ENCODE data around the gene TMPO.
"Not testable (repeated sequence)": the region's sequence is repeated elsewhere in the genome, so short reads cannot be mapped to it uniquely, and the experiment has no call there.

Gene TMPO

DNA sequence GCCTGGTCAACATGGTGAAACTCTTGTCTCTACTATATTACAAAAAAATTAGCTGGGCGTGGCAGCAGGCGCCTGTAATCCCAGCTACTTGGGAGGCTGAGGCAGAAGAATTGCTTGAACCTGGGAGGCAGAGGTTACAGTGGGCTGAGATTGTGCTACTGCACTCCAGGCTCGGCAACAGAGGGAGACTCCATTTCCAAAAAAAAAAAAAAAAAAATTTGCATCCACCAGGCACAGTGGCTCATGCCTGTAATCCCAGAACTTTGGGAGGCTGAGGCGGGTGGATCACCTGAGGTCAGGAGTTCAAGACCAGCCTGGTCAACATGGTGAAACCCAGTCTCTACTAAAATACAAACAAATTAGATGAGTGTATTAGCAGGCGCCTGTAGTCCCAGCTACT lies 3.6 kb upstream of the TMPO start:
- DNase-seq (ENCODE audit: low read depth in 1 of 2, low spot score in 1 of 2) = not testable (repeated sequence)

DNA sequence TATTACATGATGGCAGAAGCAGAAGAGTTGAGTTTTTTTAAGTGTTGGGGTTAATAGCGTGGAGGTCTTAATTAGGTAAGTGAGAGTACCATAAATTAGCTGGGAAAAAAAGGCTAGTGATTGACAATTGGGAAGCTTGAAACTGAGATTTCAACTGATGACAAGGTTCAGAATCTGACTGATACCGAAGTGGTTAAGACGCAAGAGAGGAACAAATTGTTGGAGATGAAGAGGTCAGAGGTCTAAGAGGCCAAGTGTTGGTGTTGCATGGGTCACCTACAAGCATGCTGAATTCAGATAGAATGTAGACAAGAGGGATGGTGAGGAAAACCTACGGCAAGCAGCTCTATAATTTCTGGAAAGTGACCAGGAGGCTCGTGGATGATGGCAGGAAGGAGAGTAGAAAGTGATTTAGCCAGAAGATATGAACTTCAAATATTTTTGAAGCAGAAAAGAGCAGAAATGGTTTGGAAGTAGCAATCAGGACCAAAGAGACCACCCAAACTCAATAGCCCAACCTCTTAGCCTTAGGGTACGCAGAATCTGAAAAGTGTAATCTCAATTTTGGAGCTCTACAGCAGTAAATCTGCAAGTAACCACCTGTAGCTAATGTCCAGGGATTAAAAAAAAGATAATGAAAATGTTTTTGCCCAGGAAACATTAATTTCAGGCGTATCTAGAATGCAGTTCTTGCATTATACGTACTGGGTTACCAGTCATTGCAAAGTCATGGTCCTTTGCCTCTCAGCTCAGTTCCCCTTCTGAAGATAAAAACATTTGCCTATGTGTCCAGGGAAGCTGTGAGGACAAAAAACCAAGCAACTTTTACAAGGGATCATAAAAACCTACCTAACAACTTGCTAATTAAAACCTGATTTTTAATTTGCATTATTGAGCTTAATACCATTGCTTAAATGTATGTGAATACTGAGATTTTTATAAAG lies 1.7 kb upstream of the TMPO start:
- DNase-seq (ENCODE audit: low read depth in 1 of 2, low spot score in 1 of 2) = no peak

DNA sequence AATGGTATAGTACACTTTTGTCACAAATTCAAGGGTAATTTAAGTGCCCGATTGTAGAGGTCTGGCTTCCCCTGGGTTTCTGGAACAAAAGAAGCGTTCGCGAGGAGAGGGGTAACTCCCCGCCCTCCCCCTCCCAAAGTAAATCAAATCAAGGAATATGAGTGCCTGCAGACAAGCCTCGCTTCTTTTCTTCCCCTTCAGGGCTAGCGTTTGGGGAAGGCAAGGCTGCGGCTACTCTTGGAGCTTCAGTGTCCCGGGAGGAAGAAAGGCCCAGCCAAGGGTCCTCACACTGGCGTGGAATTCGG lies 456 bp upstream of the TMPO start:
- DNase-seq (ENCODE audit: low read depth in 1 of 2, low spot score in 1 of 2) = no peak

DNA sequence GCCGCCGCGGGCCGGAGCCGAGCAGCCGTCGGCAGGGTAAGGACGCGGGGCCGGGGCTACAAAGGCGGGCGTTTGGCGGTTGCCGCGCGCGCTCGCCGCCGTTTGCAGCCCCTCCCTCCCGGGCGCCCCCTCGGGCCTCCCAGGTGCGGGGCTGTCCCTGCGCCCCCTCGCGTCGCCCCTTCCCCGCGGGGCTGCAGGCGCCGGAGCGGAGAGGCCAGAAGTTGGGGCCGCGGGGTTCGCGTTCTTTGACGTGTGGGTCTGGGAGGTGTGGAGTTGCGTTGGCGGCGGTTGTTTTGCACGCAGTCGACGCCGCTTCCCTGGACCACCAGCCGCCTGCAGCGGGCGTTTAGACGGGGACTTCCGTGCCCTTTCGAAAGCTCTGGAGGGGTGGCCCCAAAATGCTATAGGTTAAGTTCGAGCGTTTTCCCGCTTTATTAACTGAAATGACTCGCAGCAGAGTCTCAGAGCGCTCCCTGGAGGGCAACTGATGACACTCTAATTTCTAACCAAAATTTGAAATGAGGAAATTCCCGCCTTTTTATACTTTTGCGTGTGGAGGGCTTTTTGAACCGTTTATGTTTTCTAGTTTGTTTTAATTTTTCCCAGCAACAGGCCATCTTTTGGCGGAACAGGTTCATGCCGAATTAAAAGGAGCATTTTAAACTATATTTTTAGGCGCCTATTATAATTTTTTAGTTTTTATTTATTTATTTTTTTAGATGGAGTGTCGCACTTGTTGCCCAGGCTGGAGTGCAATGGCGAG lies 902 bp downstream of the TMPO start:
- peak; percentile 45 to 66 for DNase-seq (ENCODE audit: low read depth in 1 of 2, low spot score in 1 of 2)

DNA sequence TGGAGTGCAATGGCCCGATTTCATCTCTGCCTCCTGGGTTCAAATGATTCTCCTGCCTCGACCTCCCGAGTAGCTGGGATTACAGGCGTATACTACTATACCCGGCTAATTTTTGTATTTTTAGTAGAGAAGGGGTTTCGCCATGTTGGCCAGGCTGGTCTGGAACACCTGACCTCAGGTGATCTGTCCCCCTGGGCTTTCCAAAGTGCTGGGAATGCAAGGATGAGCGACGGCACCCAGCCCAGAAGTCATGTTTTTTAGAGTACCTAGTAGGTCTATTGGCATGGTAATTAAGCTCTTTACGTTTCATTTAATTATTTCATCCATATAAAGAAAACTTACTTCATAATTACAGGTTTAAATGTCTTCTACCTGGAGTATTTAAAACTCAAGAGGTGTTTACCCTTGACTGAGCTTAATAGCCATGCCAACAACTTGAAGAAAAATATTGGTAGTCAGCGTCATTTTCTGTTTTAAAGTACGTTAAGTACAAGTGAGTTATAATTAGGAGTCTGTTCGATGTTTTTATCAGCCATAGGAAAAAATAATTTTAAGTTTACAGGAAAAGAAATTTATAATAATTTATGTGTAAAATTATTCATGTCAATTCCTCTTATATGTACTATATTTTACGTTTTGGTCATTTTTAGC lies 4.0 kb downstream of the TMPO start:
- DNase-seq (ENCODE audit: low read depth in 1 of 2, low spot score in 1 of 2) = no peak

DNA sequence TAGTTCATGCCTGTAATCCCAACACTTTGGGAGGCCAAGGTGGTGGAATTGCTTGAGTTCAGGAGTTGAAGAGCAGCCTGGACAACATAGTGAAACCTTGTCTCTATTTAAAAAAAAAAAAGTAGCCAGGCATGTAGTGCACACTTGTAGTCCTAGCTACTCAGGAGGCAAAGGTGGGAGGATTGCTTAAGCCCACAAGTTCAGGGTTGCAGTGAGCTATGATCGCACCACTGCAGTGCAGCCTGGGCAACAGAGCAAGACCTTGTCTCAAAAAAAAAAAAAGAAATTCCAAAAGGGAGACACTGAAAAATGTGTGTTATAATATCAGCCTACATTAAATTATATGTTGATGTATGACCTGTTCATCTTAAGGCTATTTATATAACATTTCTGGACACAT lies 14.7 kb downstream of the TMPO start:
- no peak for DNase-seq (ENCODE audit: low read depth in 1 of 2, low spot score in 1 of 2)

DNA sequence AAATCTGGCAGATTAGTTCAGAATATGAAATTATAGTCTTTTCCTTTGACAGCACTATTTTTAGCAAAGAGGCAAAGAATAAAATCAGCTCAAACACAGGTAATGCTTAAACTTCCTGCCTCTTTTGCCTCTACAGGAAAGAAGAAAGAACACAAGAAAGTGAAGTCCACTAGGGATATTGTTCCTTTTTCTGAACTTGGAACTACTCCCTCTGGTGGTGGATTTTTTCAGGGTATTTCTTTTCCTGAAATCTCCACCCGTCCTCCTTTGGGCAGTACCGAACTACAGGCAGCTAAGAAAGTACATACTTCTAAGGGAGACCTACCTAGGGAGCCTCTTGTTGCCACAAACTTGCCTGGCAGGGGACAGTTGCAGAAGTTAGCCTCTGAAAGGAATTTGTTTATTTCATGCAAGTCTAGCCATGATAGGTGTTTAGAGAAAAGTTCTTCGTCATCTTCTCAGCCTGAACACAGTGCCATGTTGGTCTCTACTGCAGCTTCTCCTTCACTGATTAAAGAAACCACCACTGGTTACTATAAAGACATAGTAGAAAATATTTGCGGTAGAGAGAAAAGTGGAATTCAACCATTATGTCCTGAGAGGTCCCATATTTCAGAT lies 17.4 kb downstream of the TMPO start:
- DNase-seq (ENCODE audit: low read depth in 1 of 2, low spot score in 1 of 2) = no peak

DNA sequence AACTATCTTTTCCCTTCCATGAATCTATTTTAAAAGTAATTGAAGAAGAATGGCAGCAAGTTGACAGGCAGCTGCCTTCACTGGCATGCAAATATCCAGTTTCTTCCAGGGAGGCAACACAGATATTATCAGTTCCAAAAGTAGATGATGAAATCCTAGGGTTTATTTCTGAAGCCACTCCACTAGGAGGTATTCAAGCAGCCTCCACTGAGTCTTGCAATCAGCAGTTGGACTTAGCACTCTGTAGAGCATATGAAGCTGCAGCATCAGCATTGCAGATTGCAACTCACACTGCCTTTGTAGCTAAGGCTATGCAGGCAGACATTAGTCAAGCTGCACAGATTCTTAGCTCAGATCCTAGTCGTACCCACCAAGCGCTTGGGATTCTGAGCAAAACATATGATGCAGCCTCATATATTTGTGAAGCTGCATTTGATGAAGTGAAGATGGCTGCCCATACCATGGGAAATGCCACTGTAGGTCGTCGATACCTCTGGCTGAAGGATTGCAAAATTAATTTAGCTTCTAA lies 18.4 kb downstream of the TMPO start:
- DNase-seq (ENCODE audit: low read depth in 1 of 2, low spot score in 1 of 2) = no peak

DNA sequence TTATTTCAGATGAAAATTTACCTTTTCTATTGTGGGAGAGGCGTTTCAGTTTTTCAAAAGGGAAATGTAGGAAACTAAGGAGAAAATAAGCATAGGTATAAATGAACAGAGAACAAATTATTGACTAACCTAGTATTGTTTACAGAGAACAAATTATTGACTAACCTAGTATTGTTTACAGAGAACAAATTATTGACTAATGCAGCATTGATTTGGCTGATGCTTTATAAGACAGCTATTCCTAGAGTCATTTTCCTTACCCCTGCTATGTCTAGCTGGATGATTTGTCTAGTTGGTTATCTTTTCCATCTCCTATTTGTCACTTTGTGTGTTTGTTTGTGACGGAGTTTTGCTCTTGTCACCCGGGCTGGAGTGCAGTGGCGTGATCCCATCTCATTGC lies 22.6 kb downstream of the TMPO start:
- DNase-seq (ENCODE audit: low read depth in 1 of 2, low spot score in 1 of 2) = no peak

DNA sequence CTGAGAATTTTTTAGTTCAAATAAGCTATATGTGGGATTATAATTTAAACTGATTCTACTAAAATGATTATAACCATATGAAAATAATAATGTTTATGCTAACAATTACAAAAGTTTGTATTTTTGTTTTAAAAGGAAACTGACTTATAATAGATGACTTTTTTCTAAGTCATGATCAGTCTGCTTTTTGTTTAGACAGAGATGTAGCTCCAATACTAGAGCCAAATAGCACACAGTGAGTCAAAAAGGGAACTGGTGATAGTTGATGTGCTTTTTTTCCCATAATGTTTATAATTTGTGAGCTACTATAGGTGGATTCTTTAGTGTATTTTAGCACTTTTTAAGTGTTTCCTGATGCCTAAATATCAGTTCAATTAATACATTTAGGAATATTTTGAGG lies 28.3 kb downstream of the TMPO start:
- no peak for DNase-seq (ENCODE audit: low read depth in 1 of 2, low spot score in 1 of 2)

DNA sequence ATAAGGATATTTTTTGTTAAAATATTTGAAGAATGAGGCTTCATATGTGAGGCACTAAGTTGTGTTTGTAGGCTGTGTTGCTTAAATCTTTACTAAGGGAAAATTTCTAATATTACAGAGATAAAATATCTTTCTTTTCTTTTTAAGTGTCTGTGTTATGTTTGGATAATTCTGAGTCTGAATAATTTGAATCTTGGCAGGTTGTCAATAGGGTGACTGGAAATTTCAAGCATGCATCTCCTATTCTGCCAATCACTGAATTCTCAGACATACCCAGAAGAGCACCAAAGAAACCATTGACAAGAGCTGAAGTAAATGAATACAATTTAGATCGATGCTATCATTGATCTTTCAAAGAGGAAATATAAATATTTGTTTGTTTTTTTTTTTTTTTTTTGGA lies 29.4 kb downstream of the TMPO start:
- DNase-seq (ENCODE audit: low read depth in 1 of 2, low spot score in 1 of 2) = no peak

DNA sequence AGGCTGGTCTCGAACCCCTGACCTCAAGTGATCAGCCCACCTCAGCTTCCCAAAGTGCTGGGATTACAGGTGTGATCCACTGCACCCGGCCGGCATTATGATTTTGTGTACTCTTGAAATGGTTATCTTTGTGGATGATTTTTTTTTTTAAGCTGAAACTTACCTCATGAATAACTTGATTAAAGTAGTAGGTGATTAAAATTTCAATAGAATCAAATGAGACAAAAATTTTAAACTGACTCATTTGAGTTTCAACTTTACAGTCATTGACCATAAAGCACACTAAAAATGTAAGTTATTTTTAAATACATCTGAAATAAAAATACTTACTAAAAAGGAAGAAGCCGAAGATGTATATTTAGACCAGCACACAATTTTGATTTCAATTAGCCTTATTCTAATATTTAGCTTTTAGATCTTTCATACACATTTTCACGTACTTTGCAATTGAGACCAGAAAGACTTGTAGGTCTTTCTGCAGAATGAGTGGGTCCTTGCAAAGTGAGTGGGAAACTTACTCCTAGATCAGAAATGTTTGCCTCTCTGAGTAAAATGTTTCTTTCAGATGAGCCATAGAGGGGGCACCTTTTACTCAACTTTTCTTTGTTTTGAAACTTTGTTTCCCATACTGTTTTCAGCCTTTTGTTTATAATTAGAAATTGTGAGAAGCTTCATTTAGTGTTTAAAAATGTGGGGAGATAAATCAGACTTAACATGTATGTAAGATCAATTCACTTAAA lies 34.2 kb downstream of the TMPO start:
- no peak for DNase-seq (ENCODE audit: low read depth in 1 of 2, low spot score in 1 of 2)

DNA sequence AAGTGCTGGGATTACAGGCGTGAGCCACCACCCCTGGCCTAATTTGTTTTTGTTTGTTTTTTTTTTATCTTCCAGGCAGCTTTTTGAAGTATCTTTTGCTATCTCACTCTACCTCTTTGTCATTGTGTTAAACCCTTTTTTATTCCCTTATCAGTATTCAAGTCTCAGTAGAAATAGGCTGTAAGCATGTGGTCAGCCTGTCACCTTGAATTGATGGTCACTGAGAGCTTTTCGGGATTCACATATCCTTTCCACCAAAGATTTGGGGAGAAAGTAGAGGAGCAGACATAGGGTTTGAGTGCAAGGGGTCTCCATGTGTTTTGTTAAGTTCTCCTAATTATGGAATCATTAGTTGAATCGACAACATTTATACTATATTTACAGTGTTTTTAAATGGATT lies 36.4 kb downstream of the TMPO start:
- no peak for DNase-seq (ENCODE audit: low read depth in 1 of 2, low spot score in 1 of 2)

DNA sequence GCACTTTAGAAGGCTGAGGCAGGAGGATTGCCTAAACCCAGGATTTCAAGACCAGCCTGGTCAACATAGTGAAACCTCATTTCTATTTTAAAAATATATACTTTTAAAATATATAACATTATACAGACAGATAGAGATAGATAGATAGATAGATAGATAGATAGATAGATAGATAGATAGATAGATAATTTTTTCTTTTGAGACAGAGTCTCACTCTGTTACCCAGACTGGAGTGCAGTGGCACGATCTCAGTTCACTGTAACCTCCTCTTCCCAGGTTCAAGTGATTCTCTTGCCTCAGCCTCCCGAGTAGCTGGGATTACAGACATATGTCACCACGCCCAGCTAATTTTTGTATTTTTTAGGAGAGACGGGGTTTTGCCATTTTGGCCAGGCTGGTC lies 42.7 kb downstream of the TMPO start:
- DNase-seq (ENCODE audit: low read depth in 1 of 2, low spot score in 1 of 2) = not testable (repeated sequence)

DNA sequence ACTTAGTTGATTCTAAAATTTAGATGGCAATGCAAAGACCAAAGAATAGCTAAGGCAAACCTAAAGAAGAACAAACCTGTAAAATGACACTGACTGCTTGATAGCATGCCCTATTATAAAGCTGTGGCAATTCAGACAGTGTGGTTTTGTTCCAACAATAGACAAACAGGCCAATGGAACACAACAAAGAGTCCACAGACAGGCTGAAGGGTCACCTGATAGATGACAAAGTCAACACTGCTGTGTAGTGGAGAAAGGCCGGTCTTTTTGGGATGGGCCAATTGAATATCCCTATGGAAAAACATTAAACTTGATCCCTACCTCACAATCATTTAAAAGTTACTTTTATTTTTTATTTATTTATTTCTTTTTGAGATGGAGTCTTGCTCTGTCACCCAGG lies 44.3 kb downstream of the TMPO start:
- no peak for DNase-seq (ENCODE audit: low read depth in 1 of 2, low spot score in 1 of 2)

DNA sequence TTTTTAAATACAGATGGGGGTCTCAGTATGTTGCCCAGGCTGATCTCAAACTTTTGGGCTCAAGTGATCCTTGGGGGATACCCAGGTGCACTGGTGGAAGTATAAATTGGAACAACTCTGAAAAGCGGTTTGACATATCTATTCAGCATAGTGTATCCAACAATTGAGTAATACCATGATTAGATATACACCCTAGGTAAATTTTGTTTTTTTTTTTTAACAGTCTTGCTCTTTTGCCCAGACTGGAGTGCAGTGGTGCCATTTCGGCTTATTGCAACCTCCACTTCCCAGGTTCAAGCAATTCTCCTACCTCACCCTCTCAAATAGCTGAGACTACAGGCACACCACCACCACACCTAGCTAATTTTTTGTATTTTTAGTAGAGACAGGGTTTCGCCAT lies 46.5 kb downstream of the TMPO start:
- no peak for DNase-seq (ENCODE audit: low read depth in 1 of 2, low spot score in 1 of 2)

DNA sequence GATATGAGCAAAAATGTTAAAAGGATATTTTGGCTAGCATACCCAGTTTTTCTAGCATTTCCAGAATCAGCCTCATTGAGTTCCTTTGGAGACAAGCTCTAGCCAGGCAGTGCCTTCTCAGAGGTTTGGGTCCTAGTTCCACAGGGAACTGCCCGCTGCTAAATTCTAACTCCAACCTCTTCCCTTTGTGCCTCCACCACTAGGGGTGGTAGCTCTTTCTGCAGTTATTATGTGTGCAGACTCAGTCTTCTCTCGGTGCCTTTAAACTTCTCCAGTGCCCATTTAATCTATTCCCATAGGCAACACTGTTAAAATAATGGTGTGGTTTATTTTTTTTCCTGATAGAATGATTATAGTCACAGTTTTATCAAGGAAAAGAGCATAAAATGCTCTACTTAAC lies 56.6 kb downstream of the TMPO start:
- DNase-seq (ENCODE audit: low read depth in 1 of 2, low spot score in 1 of 2) = no peak

DNA sequence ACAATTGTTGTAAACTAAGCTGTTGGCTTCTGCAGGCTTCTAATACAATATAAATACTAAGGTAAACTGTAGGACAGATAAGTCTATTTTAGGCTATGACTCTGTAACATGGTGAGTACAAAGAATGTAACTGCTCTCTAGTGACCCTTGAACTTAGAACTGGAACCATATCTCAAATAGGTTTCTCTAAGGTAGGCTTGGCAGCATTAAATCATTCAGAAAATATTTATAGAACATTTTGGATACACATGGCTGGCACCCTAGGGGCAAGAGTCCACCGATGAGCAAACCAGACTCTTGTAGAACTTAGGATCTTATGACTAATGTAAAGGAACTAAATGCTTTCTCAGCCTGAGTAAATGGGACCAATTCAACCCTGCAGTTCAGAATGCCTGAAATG lies 58.7 kb downstream of the TMPO start:
- no peak for DNase-seq (ENCODE audit: low read depth in 1 of 2, low spot score in 1 of 2)

DNA sequence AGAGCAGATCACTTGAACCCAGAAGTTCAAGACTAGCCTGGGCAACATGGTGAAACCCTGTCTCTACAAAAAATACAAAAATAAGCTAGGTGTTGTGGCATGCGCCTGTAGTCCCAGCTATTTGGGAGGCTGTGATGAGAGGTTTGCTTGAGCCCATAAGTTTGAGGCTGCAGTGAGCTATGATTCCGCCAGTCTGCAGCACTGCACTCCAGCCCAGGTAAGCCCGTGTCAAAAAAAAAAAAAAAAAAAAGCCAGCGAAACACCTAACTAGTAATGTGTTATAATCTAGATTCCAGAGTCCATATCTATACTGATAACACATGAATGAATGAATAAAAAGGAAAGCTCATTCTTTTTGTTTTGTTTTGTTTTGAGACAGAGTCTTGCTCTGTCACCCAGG lies 59.6 kb downstream of the TMPO start:
- DNase-seq (ENCODE audit: low read depth in 1 of 2, low spot score in 1 of 2) = no peak

DNA sequence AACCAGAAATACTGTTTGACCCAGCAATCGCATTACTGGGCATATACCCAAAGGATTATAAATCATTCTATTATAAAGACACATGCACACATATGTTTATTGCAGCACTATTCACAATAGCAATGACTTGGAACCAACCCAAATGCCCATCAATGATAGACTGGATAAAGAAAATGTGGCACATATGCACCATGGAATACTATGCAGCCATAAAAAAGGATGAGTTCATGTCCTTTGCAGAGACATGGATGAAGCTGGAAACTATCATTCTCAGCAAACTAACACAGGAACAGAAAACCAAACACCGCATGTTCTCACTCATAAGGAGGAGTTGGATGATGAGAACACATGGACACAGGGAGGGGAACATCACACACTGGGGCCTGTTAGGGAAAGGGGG lies 61.4 kb downstream of the TMPO start:
- DNase-seq (ENCODE audit: low read depth in 1 of 2, low spot score in 1 of 2) = not testable (repeated sequence)

DNA sequence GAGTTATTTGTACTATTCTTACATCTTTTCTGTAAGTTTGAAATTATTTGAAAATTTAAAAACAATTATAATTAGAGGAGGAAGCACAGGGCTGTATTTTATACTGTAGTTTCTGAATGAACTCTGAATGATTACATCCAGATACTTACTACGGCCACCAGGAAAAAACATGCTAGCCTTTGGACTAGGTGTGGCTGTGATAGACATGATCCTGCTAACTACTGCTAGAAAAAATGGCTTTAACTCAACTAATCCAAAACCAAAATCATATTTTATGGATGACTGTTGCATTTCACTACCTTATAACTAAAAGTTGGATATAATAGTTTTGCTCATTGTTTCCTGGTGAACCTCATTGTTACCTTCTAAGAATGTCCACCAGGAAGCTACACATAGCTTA lies 63.0 kb downstream of the TMPO start:
- DNase-seq (ENCODE audit: low read depth in 1 of 2, low spot score in 1 of 2) = no peak

Measured in activated T-helper 1 cell treated with anti-CD3 and anti-CD28 coated beads, Interleukin-2, amount 50 U/mL, for 16 hours (primary cell).